ENCODE results near the gene CDC34.

CDC34 gene

GRCh38 chr19:571566-571974, 40.0 kb downstream of the CDC34 start:
- Histone ChIP-seq H3K27me3 (ENCODE audit: insufficient read depth, poor library complexity, severe bottlenecking) (no peaks in the 10 kb centered on the region), H3K27ac (replicated peaks) (peak overlapping the region; percentile 98), H3K4me3 (replicated peaks; ENCODE audit: insufficient read depth, low read length) (peak overlapping the region; percentile 52)
- TF ChIP-seq REST (IDR thresholded peaks at IDR 0.05; ENCODE audit: insufficient replicate concordance, low read depth) (no peak), SPI1 (IDR thresholded peaks at IDR 0.05; ENCODE audit: borderline replicate concordance, low read depth) (peak; percentile 9; the same call in 1 of the 2 replicates), CTCF (IDR thresholded peaks at IDR 0.05; ENCODE audit: insufficient read depth, low read length) (no peak), GABPA (IDR thresholded peaks at IDR 0.05; ENCODE audit: low read depth) (no peak), POLR2AphosphoS5 (IDR thresholded peaks at IDR 0.05; ENCODE audit: low read depth) (no peak; the same call in 1 of the 2 replicates)
- DNase-seq (ENCODE audit: low read depth in 1 of 2, low spot score in 1 of 2), result peak; percentile 79 to 80

- no peaks in the 10 kb centered on the region for H3K27me3 ChIP-seq (ENCODE audit: insufficient read depth, poor library complexity, severe bottlenecking)
- peak within 1 kb of the TSS; percentile 95 for H3K4me3 ChIP-seq (replicated peaks; ENCODE audit: insufficient read depth, low read length)
- peak within 1 kb of the TSS; percentile 98 for H3K27ac ChIP-seq (replicated peaks)
- peak; percentile 96 to 98 for DNase-seq (ENCODE audit: low read depth in 1 of 2, low spot score in 1 of 2)
- TF ChIP-seq REST (IDR thresholded peaks at IDR 0.05; ENCODE audit: insufficient replicate concordance, low read depth), result peak; percentile 33
- peak; percentile 95; the same call in 1 of the 2 replicates for TF ChIP-seq POLR2AphosphoS5 (IDR thresholded peaks at IDR 0.05; ENCODE audit: low read depth)
- TF ChIP-seq CTCF (IDR thresholded peaks at IDR 0.05; ENCODE audit: insufficient read depth, low read length), result no peak
These were observed 40.7 kb downstream of the CDC34 start, which contains the start of gene BSG for GRCh38 chr19:572140-572742. TSS of gene BSG (plus strand) at chr19:572596. CDS start at chr19:572635, 39 bp downstream.

GRCh38 chr19:572743-573518, 41.4 kb downstream of the CDC34 start:
- peak in 1 of 2 experiments; percentile 23 for DNase-seq (ENCODE audit: low read depth in 1 of 2, low spot score in 1 of 2)

More at GRCh38 chr19:572743-573518, 41.4 kb downstream of the CDC34 start:
- peak overlapping the region; percentile 98 for H3K27ac ChIP-seq (replicated peaks)
- H3K4me3 ChIP-seq (replicated peaks; ENCODE audit: insufficient read depth, low read length), result peak overlapping the region; percentile 95
- no peak for TF ChIP-seq REST (IDR thresholded peaks at IDR 0.05; ENCODE audit: insufficient replicate concordance, low read depth)
- no peak for TF ChIP-seq SPI1 (IDR thresholded peaks at IDR 0.05; ENCODE audit: borderline replicate concordance, low read depth)
- TF ChIP-seq CTCF (IDR thresholded peaks at IDR 0.05; ENCODE audit: insufficient read depth, low read length), result no peak
- TF ChIP-seq GABPA (IDR thresholded peaks at IDR 0.05; ENCODE audit: low read depth), result no peak
- no peak for TF ChIP-seq POLR2AphosphoS5 (IDR thresholded peaks at IDR 0.05; ENCODE audit: low read depth)
- no peaks in the 10 kb centered on the region for H3K27me3 ChIP-seq (ENCODE audit: insufficient read depth, poor library complexity, severe bottlenecking)
